ENCODE measurements around the gene SLC37A1. TPM values are rescaled to one million over a fixed set of nuclear protein-coding genes. Genes with fewer than 3 reads are reported as not detected.

Gene SLC37A1
- total and polyA plus RNA-seq, 10 donors = 6.9 to 31.4 (median 23.2) TPM

DNA sequence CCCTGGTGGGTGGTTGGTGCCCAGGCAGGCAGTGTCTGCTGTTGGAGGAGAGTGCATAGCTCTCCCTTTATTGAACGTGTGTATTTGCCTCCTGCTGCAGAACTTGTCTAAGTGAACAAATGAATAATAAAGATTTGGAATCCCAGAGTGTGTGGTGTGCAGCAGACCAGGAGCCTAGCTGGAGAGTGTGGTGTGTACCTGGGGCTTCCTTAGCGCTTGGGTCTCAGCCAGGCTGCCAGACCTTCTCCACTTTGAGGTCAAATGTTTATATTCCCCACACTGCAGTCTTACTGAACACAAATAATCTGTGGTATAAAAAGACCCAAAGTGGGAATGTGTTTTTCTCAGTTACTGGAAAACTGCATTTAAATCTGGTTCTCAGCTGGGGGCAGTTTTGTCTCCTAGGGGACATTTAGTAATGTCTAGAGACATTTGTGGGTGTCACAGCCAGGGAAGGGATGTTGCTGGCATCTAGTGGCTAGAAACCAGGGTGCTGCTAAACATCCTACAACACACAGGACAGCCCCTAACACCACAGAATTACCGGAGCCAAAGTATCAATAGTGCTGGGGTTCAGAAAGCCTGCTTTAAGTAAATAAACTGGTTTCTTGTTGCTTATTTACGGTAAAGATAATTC, 23.6 kb downstream of the SLC37A1 start:
- peaks cover 25 to 56% (median 50%) of the 10 kb centered on the region in 6 donors for H3K4me1 ChIP-seq
- H3K9me3 ChIP-seq = no peaks in the 10 kb centered on the region
- TF ChIP-seq POLR2A (IDR thresholded peaks at IDR 0.05) (no peak), CTCF (IDR thresholded peaks at IDR 0.05 in 8 of 11, conservative IDR thresholded peaks at IDR 0.05 in 3 of 11) (peak in 8 of 11 experiments; percentile 7 to 49 (median 36))
- peaks cover 0 to 77% (median 15%) of the 10 kb centered on the region in 6 donors for H3K36me3 ChIP-seq
- H3K27me3 ChIP-seq (replicated peaks in 1 of 7) = no peaks in the 10 kb centered on the region
- WGBS, 5 donors = 82 to 89% (median 85%) methylated on average over 4 of the region's 4 CpGs
- intact Hi-C loops (cut with DNase I; ENCODE audit: low total_unique reads) = no loop called here
- no peak for DNase-seq
- H3K27ac ChIP-seq = peak overlapping the region in 1 of 8 donors; percentile 88
- H3K4me3 ChIP-seq = no peak overlapping the region

- no peak overlapping the region for H3K27ac ChIP-seq
- no peaks in the 10 kb centered on the region for H3K9me3 ChIP-seq
- 79 to 87% (median 84%) methylated on average over 10 of the region's 10 CpGs for WGBS, 5 donors
- H3K4me3 ChIP-seq = no peak overlapping the region
- TF ChIP-seq POLR2AphosphoS5 (IDR thresholded peaks at IDR 0.05) (no peak), POLR2A (IDR thresholded peaks at IDR 0.05) (no peak), CTCF (IDR thresholded peaks at IDR 0.05 in 8 of 11, conservative IDR thresholded peaks at IDR 0.05 in 3 of 11) (no peak)
- H3K27me3 ChIP-seq (replicated peaks in 1 of 7) = no peaks in the 10 kb centered on the region
- peaks cover 0 to 91% (median 28%) of the 10 kb centered on the region in 6 donors for H3K36me3 ChIP-seq
- peaks cover 12 to 41% (median 36%) of the 10 kb centered on the region in 6 donors for H3K4me1 ChIP-seq
- no peak for DNase-seq
- intact Hi-C loops (cut with DNase I; ENCODE audit: low total_unique reads) = no loop called here
Observed at GRCh38 chr21:42538479-42539275, 25.0 kb downstream of the SLC37A1 start.

DNA sequence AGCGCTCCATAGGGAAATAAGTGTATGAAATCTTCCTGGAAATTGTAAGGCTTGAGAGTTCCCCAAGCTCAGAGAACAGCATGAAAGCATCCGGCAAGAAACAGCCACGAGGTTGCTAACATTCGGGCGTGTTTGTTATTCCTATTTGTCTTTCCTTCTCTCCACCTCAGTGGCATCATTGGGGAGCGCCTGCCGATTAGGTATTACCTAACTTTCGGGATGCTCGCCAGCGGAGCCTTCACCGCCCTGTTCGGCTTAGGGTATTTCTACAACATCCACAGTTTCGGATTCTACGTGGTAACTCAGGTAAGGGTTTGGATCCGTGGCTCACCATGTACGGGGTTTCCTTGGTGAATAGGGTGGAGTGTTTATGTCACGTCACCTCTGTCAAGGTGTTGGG, 25.7 kb downstream of the SLC37A1 start:
- TF ChIP-seq POLR2A (IDR thresholded peaks at IDR 0.05) (no peak), CTCF (IDR thresholded peaks at IDR 0.05 in 8 of 11, conservative IDR thresholded peaks at IDR 0.05 in 3 of 11) (no peak), POLR2AphosphoS5 (IDR thresholded peaks at IDR 0.05) (no peak)
- 93 to 96% (median 95%) methylated on average over 17 of the region's 17 CpGs for WGBS, 5 donors
- no peaks in the 10 kb centered on the region for H3K27me3 ChIP-seq (replicated peaks in 1 of 7)
- no peak overlapping the region for H3K27ac ChIP-seq
- H3K9me3 ChIP-seq = no peaks in the 10 kb centered on the region
- DNase-seq = no peak
- peaks cover 0 to 98% (median 34%) of the 10 kb centered on the region in 6 donors for H3K36me3 ChIP-seq
- no peak overlapping the region for H3K4me3 ChIP-seq
- intact Hi-C loops (cut with DNase I; ENCODE audit: low total_unique reads) = no loop called here
- peaks cover 7 to 34% (median 29%) of the 10 kb centered on the region in 6 donors for H3K4me1 ChIP-seq

GRCh38 chr21:42539931-42540343, 26.3 kb downstream of the SLC37A1 start:
- Histone ChIP-seq H3K4me1 (peaks cover 6 to 28% (median 23%) of the 10 kb centered on the region in 6 donors), H3K27me3 (replicated peaks in 1 of 7) (no peaks in the 10 kb centered on the region), H3K4me3 (no peak overlapping the region), H3K27ac (no peak overlapping the region), H3K9me3 (no peaks in the 10 kb centered on the region), H3K36me3 (peaks cover 0 to 99% (median 40%) of the 10 kb centered on the region in 6 donors)
- 80 to 92% (median 91%) methylated on average over 7 of the region's 7 CpGs for WGBS, 5 donors
- intact Hi-C loops (cut with DNase I; ENCODE audit: low total_unique reads) = loop anchor here (10.0 kb wide), 1 partner anchor 425 kb away; no protein-coding TSS in a partner anchor
- DNase-seq = no peak
- TF ChIP-seq POLR2A (IDR thresholded peaks at IDR 0.05) (no peak), POLR2AphosphoS5 (IDR thresholded peaks at IDR 0.05) (no peak), CTCF (IDR thresholded peaks at IDR 0.05 in 8 of 11, conservative IDR thresholded peaks at IDR 0.05 in 3 of 11) (no peak)

All from spleen (tissue), 11 donors.